HepG2 (cell line): ENCODE results near the gene EHD1. TPM values are rescaled to one million over a fixed set of nuclear protein-coding genes. Genes with fewer than 3 reads are reported as not detected.

Source experiments
- HOXA3 ChIP-seq: sonication (generic); formaldehyde crosslinking; IDR thresholded peaks from 2 replicates; pipeline ENCODE4 v1.5.0; 2020; ENCODE audit warnings: missing genetic modification reagents
- NFE2 ChIP-seq: sonication (generic); formaldehyde crosslinking; IDR thresholded peaks from 2 replicates; pipeline ENCODE4 v1.4.0; 2020; ENCODE audit warnings: missing genetic modification reagents
- SOX13 ChIP-seq, 3 experiments: fragments of 450-650 bp in 1 of 3; sonication (generic) in 1 of 3; formaldehyde crosslinking in 1 of 3; IDR thresholded peaks in 2 of 3; conservative IDR thresholded peaks in 1 of 3; 2 replicates each; pipeline versions ENCODE4 v1.5.0 to v1.6.1; 2016 to 2020; ENCODE audit warnings: antibody characterized with exemption in 1 of 3, mild to moderate bottlenecking in 1 of 3, missing compliant biosample characterization in 1 of 3, missing genetic modification reagents in 1 of 3, moderate library complexity in 1 of 3
- TAF15 ChIP-seq: fragments of 200-400 bp; formaldehyde crosslinking; IDR thresholded peaks from one replicate; pipeline ENCODE4 v1.6.1; 2018; ENCODE audit warnings: mild to moderate bottlenecking, low read depth, low read length; ENCODE audit not compliant: poor library complexity, severe bottlenecking
- polyA plus RNA-seq, 8 experiments: library from polyadenylated mRNA; depleted of rRNA in 3 of 8; stranded (reverse) in 7 of 8; unstranded in 1 of 8; fragments of >200 nt; fragmentation: Illumina TruSeq in 4 of 8; extraction: Trizol in 4 of 8; gene quantifications; 2 replicates each; pipeline versions ENCODE4 v1.2.1 to v1.2.3, GENCODE V29; 2011 to 2016; ENCODE audit warnings: low read depth in 4 of 8, missing spikeins in 1 of 8, mixed read lengths in 1 of 8; ENCODE audit not compliant: insufficient read depth in 1 of 8
- total RNA-seq, 5 experiments: library from RNA; depleted of rRNA; stranded (reverse); fragments of >200 nt; fragmentation: Illumina TruSeq; extraction: Trizol; gene quantifications; 2 replicates each; pipeline ENCODE4 v1.2.3, GENCODE V29; 2016; ENCODE audit warnings: low read depth in 1 of 5
- TF ChIP-seq, protein P1 (sequence below): sonication (generic); formaldehyde crosslinking; IDR thresholded peaks from 2 replicates; pipeline ENCODE4 v1.4.0; 2020; ENCODE audit warnings: missing genetic modification reagents
- TF ChIP-seq, protein P2 (sequence below): IDR thresholded peaks from 2 replicates; pipeline ENCODE4 v1.6.1; 2018; ENCODE audit warnings: missing genetic modification reagents
- TF ChIP-seq, protein P3 (sequence below): sonication (generic); formaldehyde crosslinking; IDR thresholded peaks from 2 replicates; pipeline ENCODE4 v1.4.0; 2020; ENCODE audit warnings: mild to moderate bottlenecking, missing genetic modification reagents
- TF ChIP-seq, protein P4 (sequence below): sonication (generic); formaldehyde crosslinking; IDR thresholded peaks from 2 replicates; pipeline ENCODE4 v1.5.0; 2020; ENCODE audit warnings: mild to moderate bottlenecking, missing genetic modification reagents, borderline replicate concordance

The EHD1 gene
- total and polyA plus RNA-seq, 2 of the 13 experiments (the other 11 are each of a cell fraction or from before 2014, with no cell fraction given), result 23.6 to 26.6 TPM

DNA sequence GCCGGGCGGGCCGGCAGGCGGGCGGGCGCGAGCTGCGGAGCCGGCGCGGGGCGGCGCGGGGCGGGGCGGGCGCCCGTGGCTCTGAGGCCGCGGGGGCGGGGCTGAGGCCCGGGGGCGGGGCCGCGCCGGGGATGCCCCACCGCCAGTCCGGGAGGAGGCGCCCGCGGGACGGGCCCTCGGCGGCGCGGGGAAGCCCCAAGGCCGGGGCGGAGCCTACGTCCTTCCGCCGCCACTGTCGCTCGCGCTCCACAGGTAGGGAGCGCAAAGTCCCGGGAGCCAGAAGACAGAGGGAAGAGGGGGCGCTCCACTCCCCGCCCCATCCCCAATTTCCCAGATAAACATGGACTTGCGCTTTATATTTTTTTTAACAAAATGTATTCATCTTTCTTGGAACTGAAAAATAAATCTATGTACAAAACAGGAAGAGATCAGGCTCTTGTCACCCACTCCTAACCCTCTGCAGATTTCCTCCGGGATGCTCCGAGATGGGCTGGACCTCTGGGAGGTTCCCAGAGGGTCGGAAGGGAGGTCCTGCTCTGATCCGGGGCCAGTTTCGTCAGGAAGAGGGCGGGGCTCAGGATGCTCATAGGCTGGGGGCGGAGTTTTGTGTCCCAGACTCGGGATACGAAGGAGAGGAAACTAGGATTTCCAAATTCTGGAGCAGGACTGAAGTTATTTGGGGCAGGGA lies 75.1 kb downstream of the EHD1 start, which contains the start of gene MAP4K2 (continued):
- no peak for TF ChIP-seq SOX13 (IDR thresholded peaks at IDR 0.05)
- TF ChIP-seq SOX13 (CRISPR knock-in tag; conservative IDR thresholded peaks at IDR 0.05 in 1 of 2, IDR thresholded peaks at IDR 0.05 in 1 of 2), result 0 out of 4 replicates have a peak, but pooled peaks of 1 of the 2 experiments have one; percentile 5
- TF ChIP-seq, protein P1, sequence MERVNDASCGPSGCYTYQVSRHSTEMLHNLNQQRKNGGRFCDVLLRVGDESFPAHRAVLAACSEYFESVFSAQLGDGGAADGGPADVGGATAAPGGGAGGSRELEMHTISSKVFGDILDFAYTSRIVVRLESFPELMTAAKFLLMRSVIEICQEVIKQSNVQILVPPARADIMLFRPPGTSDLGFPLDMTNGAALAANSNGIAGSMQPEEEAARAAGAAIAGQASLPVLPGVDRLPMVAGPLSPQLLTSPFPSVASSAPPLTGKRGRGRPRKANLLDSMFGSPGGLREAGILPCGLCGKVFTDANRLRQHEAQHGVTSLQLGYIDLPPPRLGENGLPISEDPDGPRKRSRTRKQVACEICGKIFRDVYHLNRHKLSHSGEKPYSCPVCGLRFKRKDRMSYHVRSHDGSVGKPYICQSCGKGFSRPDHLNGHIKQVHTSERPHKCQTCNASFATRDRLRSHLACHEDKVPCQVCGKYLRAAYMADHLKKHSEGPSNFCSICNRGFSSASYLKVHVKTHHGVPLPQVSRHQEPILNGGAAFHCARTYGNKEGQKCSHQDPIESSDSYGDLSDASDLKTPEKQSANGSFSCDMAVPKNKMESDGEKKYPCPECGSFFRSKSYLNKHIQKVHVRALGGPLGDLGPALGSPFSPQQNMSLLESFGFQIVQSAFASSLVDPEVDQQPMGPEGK, result 0 out of 2 replicates have a peak, but pooled peaks have one; percentile 19
- TF ChIP-seq, protein P2, sequence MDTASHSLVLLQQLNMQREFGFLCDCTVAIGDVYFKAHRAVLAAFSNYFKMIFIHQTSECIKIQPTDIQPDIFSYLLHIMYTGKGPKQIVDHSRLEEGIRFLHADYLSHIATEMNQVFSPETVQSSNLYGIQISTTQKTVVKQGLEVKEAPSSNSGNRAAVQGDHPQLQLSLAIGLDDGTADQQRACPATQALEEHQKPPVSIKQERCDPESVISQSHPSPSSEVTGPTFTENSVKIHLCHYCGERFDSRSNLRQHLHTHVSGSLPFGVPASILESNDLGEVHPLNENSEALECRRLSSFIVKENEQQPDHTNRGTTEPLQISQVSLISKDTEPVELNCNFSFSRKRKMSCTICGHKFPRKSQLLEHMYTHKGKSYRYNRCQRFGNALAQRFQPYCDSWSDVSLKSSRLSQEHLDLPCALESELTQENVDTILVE, result peak; percentile 92
- TF ChIP-seq, protein P3, sequence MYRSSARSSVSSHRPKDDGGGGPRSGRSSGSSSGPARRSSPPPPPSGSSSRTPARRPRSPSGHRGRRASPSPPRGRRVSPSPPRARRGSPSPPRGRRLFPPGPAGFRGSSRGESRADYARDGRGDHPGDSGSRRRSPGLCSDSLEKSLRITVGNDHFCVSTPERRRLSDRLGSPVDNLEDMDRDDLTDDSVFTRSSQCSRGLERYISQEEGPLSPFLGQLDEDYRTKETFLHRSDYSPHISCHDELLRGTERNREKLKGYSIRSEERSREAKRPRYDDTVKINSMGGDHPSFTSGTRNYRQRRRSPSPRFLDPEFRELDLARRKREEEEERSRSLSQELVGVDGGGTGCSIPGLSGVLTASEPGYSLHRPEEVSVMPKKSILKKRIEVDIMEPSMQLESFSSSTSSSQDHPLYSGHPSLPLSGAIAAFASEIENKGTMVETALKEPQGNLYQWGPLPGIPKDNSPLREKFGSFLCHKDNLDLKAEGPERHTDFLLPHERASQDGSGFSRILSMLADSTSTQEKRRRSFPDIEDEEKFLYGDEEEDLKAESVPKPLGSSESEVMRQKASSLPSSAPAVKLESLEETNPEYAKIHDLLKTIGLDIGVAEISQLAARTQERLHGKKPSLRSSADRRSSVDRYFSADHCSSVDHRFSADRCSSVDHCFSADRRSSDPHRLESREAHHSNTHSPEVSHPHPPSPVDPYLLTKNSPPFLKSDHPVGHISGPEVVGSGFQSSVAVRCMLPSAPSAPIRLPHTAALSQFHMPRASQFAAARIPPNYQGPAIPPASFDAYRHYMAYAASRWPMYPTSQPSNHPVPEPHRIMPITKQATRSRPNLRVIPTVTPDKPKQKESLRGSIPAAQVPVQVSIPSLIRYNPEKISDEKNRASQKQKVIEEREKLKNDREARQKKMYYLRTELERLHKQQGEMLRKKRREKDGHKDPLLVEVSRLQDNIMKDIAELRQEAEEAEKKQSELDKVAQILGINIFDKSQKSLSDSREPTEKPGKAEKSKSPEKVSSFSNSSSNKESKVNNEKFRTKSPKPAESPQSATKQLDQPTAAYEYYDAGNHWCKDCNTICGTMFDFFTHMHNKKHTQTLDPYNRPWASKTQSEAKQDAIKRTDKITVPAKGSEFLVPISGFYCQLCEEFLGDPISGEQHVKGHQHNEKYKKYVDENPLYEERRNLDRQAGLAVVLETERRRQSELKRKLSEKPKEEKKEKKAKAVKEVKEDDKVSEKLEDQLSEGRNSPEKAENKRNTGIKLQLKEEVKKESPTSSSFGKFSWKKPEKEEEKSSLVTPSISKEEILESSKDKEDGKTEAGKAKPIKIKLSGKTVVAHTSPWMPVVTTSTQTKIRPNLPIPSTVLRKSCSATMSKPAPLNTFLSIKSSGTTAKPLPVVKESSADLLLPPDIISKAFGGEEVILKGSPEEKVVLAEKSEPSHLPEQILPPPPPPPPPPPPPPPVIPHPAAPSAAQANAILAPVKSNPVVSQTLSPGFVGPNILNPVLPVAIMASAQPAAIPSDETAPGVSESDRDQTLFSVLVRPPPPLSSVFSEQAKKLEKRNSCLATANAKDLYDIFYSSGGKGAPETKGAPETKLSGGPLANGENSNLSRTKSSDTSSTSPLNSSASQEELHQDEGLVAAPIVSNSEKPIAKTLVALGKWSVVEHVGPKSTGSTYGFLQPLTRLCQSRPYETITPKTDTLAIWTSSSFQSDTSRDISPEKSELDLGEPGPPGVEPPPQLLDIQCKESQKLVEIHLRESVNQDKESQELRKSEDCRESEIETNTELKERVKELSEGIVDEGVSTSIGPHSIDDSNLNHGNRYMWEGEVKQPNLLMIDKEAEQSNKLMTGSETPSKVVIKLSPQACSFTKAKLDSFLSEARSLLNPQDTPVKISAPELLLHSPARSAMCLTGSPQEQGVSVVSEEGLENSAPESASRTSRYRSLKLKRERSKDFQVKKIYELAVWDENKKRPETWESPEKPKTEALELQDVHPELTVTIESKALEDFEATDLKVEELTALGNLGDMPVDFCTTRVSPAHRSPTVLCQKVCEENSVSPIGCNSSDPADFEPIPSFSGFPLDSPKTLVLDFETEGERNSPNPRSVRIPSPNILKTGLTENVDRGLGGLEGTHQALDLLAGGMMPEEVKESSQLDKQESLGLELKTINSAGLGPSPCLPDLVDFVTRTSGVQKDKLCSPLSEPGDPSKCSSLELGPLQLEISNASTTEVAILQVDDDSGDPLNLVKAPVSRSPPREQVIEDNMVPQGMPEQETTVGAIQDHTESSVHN (CRISPR knock-in tag), result no peak
- TF ChIP-seq TAF15, result no peak
- TF ChIP-seq, protein P4, sequence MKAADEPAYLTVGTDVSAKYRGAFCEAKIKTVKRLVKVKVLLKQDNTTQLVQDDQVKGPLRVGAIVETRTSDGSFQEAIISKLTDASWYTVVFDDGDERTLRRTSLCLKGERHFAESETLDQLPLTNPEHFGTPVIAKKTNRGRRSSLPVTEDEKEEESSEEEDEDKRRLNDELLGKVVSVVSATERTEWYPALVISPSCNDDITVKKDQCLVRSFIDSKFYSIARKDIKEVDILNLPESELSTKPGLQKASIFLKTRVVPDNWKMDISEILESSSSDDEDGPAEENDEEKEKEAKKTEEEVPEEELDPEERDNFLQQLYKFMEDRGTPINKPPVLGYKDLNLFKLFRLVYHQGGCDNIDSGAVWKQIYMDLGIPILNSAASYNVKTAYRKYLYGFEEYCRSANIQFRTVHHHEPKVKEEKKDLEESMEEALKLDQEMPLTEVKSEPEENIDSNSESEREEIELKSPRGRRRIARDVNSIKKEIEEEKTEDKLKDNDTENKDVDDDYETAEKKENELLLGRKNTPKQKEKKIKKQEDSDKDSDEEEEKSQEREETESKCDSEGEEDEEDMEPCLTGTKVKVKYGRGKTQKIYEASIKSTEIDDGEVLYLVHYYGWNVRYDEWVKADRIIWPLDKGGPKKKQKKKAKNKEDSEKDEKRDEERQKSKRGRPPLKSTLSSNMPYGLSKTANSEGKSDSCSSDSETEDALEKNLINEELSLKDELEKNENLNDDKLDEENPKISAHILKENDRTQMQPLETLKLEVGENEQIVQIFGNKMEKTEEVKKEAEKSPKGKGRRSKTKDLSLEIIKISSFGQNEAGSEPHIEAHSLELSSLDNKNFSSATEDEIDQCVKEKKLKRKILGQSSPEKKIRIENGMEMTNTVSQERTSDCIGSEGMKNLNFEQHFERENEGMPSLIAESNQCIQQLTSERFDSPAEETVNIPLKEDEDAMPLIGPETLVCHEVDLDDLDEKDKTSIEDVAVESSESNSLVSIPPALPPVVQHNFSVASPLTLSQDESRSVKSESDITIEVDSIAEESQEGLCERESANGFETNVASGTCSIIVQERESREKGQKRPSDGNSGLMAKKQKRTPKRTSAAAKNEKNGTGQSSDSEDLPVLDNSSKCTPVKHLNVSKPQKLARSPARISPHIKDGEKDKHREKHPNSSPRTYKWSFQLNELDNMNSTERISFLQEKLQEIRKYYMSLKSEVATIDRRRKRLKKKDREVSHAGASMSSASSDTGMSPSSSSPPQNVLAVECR, result peak; percentile 39; the same call in 1 of the 2 replicates
- peak; percentile 25; the same call in 1 of the 2 replicates for TF ChIP-seq HOXA3 (CRISPR knock-in tag)
- TF ChIP-seq NFE2 (CRISPR knock-in tag), result no peak
